Measurements from ENCODE around the gene ROR1.
A peak's percentile ranks its signal among the peaks of the same experiment; 100 is the strongest.

ROR1 gene

GRCh38 chr1:63983391-63984256, 209.8 kb downstream of the ROR1 start:
- DNase-seq, result no peak

- DNase-seq, result no peak
Observed at GRCh38 chr1:63984257-63984929, 210.6 kb downstream of the ROR1 start.

GRCh38 chr1:63984930-63985290, 211.1 kb downstream of the ROR1 start:
- DNase-seq, result no peak

- no peak for DNase-seq
Observed at GRCh38 chr1:63987014-63987627, 213.3 kb downstream of the ROR1 start.

- no peak for DNase-seq
Observed at GRCh38 chr1:63987628-63988024, 213.8 kb downstream of the ROR1 start.

GRCh38 chr1:63988941-63989340, 215.1 kb downstream of the ROR1 start:
- DNase-seq, result no peak

GRCh38 chr1:63991685-63992084, 217.9 kb downstream of the ROR1 start:
- no peak for DNase-seq

- DNase-seq, result no peak
Observed at GRCh38 chr1:64000021-64000420, 226.2 kb downstream of the ROR1 start.

GRCh38 chr1:64001038-64001437, 227.2 kb downstream of the ROR1 start:
- no peak for DNase-seq

- DNase-seq, result no peak
Observed at GRCh38 chr1:64004451-64005025, 230.7 kb downstream of the ROR1 start.

GRCh38 chr1:64005801-64006200, 232.0 kb downstream of the ROR1 start:
- no peak for DNase-seq

- DNase-seq, result peak; percentile 12
Observed at GRCh38 chr1:64006276-64007051, 232.6 kb downstream of the ROR1 start.

GRCh38 chr1:64010316-64010715, 236.5 kb downstream of the ROR1 start:
- DNase-seq, result no peak

GRCh38 chr1:64013395-64013794, 239.6 kb downstream of the ROR1 start:
- DNase-seq, result no peak

GRCh38 chr1:64019818-64020217, 246.0 kb downstream of the ROR1 start:
- DNase-seq, result no peak

GRCh38 chr1:64021066-64021465, 247.2 kb downstream of the ROR1 start:
- no peak for DNase-seq

- no peak for DNase-seq
Observed at GRCh38 chr1:64025051-64025450, 251.2 kb downstream of the ROR1 start.

GRCh38 chr1:64029037-64029436, 255.2 kb downstream of the ROR1 start:
- DNase-seq, result no peak

GRCh38 chr1:64030411-64030810, 256.6 kb downstream of the ROR1 start:
- DNase-seq, result no peak

- no peak for DNase-seq
Observed at GRCh38 chr1:64031236-64031635, 257.4 kb downstream of the ROR1 start.

- DNase-seq, result no peak
Observed at GRCh38 chr1:64033667-64034220, 259.9 kb downstream of the ROR1 start.

GRCh38 chr1:64036549-64036948, 262.7 kb downstream of the ROR1 start:
- no peak for DNase-seq

GRCh38 chr1:64038119-64038518, 264.3 kb downstream of the ROR1 start:
- DNase-seq, result no peak

Data from NCI-H1694 treated with DMSO at 0.1 percent for 48 hours (cell line).